GM18861 (cell line): ENCODE measurements around the gene KCTD6.
"Not testable (repeated sequence)": the region's sequence is repeated elsewhere in the genome, so short reads cannot be mapped to it uniquely, and the experiment has no call there.

Source experiments
- ATAC-seq: cut with Tn5 transposase; IDR thresholded peaks from one replicate; pipeline ENCODE4 v1.9.1; 2021; ENCODE audit not compliant: unreplicated experiment

The KCTD6 gene

GRCh38 chr3:58522759-58523425, 31.0 kb downstream of the KCTD6 start:
- no peak for ATAC-seq

- ATAC-seq: no peak
These were observed 32.5 kb downstream of the KCTD6 start for GRCh38 chr3:58524326-58524888.

- no peak for ATAC-seq
These were observed 34.6 kb downstream of the KCTD6 start for GRCh38 chr3:58526515-58526957.

- ATAC-seq: not testable (repeated sequence)
These were observed 35.5 kb downstream of the KCTD6 start for GRCh38 chr3:58527440-58527839.

GRCh38 chr3:58528629-58529028, 36.7 kb downstream of the KCTD6 start:
- no peak for ATAC-seq

GRCh38 chr3:58529516-58530353, 37.8 kb downstream of the KCTD6 start:
- ATAC-seq: no peak

GRCh38 chr3:58530354-58530865, 38.5 kb downstream of the KCTD6 start:
- ATAC-seq: no peak

GRCh38 chr3:58531555-58531954, 39.7 kb downstream of the KCTD6 start:
- no peak for ATAC-seq

GRCh38 chr3:58531956-58532355, 40.1 kb downstream of the KCTD6 start:
- ATAC-seq: no peak

- peak; percentile 98 for ATAC-seq
These were observed 40.9 kb downstream of the KCTD6 start for GRCh38 chr3:58532794-58533220.

GRCh38 chr3:58534592-58535494, 42.9 kb downstream of the KCTD6 start:
- ATAC-seq: no peak

- ATAC-seq: no peak
These were observed 43.9 kb downstream of the KCTD6 start for GRCh38 chr3:58535531-58536500.

GRCh38 chr3:58536501-58537411, 44.9 kb downstream of the KCTD6 start, which contains the start of gene ACOX2:
Gene ACOX2, minus strand, starts transcription at chr3:58537190. Its CDS starts 2,084 bp downstream, at chr3:58535106.
- no peak for ATAC-seq

- ATAC-seq: no peak
These were observed 45.8 kb downstream of the KCTD6 start for GRCh38 chr3:58537412-58538301.

- no peak for ATAC-seq
These were observed 47.7 kb downstream of the KCTD6 start for GRCh38 chr3:58539626-58540025.

- ATAC-seq: no peak
These were observed 48.4 kb downstream of the KCTD6 start for GRCh38 chr3:58540176-58540858.

- no peak for ATAC-seq
These were observed 52.6 kb downstream of the KCTD6 start for GRCh38 chr3:58544541-58544940.
